SU-DHL-6 (cell line): ENCODE results near the gene RHCG.

Experiments
- H2AFZ ChIP-seq: fragments of 200-600 bp; sonication (generic); 2 replicates; pipeline ENCODE4 v1.6.1; 2014; ENCODE audit warnings: low read depth, mild to moderate bottlenecking, moderate library complexity, mixed read lengths, antibody characterized with exemption, low read length; ENCODE audit not compliant: severe bottlenecking
- H3F3A ChIP-seq: fragments of 200-600 bp; shearing (Covaris generic); 2 replicates; pipeline ENCODE4 v1.6.0; 2016; ENCODE audit warnings: antibody characterized with exemption, mild to moderate bottlenecking; ENCODE audit not compliant: insufficient read depth
- H3K27ac ChIP-seq: fragments of 200-600 bp; sonication (generic); 2 replicates; pipeline ENCODE4 v1.5.1; 2016; ENCODE audit warnings: low read depth, mild to moderate bottlenecking, low read length, moderate library complexity, mixed read lengths
- H3K27me3 ChIP-seq: fragments of 200-600 bp; sonication (generic), shearing (Covaris generic); 2 replicates; pipeline ENCODE4 v1.6.0; 2014; ENCODE audit warnings: mild to moderate bottlenecking, low read length
- H3K36me3 ChIP-seq: fragments of 200-600 bp; sonication (generic); 2 replicates; pipeline ENCODE4 v1.6.1; 2014; ENCODE audit warnings: mild to moderate bottlenecking, low read length, mixed read lengths
- H3K4me2 ChIP-seq: fragments of 300-600, 200-600 bp; shearing (Covaris generic), sonication (generic); 2 replicates; pipeline ENCODE4 v1.6.0; 2014; ENCODE audit warnings: low read length, low read depth, mild to moderate bottlenecking; ENCODE audit not compliant: poor library complexity, severe bottlenecking
- H3K4me3 ChIP-seq: fragments of 200-600 bp; sonication (generic); 2 replicates; pipeline ENCODE4 v1.5.1; 2014; ENCODE audit warnings: antibody characterized with exemption, low read length, mild to moderate bottlenecking, mixed read lengths; ENCODE audit not compliant: insufficient read depth, poor library complexity, severe bottlenecking
- H3K79me2 ChIP-seq: fragments of 200-600 bp; sonication (generic); 2 replicates; pipeline ENCODE4 v1.6.1; 2014; ENCODE audit warnings: mild to moderate bottlenecking, low read length, moderate library complexity; ENCODE audit not compliant: insufficient read depth
- H3K9ac ChIP-seq: fragments of 200-600 bp; sonication (generic); 2 replicates; pipeline ENCODE4 v1.7.0; 2014; ENCODE audit warnings: mild to moderate bottlenecking, low read length
- H3K9me2 ChIP-seq: fragments of 200-600 bp; sonication (generic); replicated peaks from 2 replicates; pipeline ENCODE4 v1.6.1; 2014; ENCODE audit warnings: low read length; ENCODE audit not compliant: insufficient read depth
- H3K9me3 ChIP-seq: fragments of 200-600 bp; sonication (generic); 2 replicates; pipeline ENCODE4 v1.6.1; 2014; ENCODE audit warnings: low read length, mixed read lengths; ENCODE audit not compliant: insufficient read depth
- H4K20me1 ChIP-seq: fragments of 200-600 bp; sonication (generic); 2 replicates; pipeline ENCODE4 v1.6.1; 2014; ENCODE audit warnings: low read depth, mild to moderate bottlenecking, antibody characterized with exemption, low read length, moderate library complexity, mixed read lengths
- CTCF ChIP-seq: fragments of 200-600 bp; sonication (generic); IDR thresholded peaks from one replicate; pipeline ENCODE4 v1.5.1; 2017; ENCODE audit warnings: antibody characterized with exemption, mild to moderate bottlenecking, low read length, moderate library complexity; ENCODE audit not compliant: insufficient read depth, poor library complexity, severe bottlenecking
- EZH2phosphoT487 ChIP-seq: fragments of 200-600 bp; sonication (generic), shearing (Covaris generic); conservative IDR thresholded peaks from 2 replicates; pipeline ENCODE4 v1.6.1; 2018; ENCODE audit warnings: mild to moderate bottlenecking, antibody characterized with exemption, low read length, moderate library complexity, mixed read lengths

Gene RHCG

GRCh38 chr15:89492111-89492641 is 4.2 kb downstream of the RHCG start:
- TF ChIP-seq CTCF (peak; percentile 33), EZH2phosphoT487 (no peak)

GRCh38 chr15:89490814-89491315 is 5.5 kb downstream of the RHCG start:
- TF ChIP-seq EZH2phosphoT487 (no peak), CTCF (no peak)
- no peaks in the 10 kb centered on the region for H3K27me3 ChIP-seq

More at GRCh38 chr15:89492111-89492641, 4.2 kb downstream of the RHCG start:
- Histone ChIP-seq H2AFZ (no peak overlapping the region), H3K36me3 (no peaks in the 10 kb centered on the region), H3K27ac (no peak overlapping the region), H3K4me2 (no peak overlapping the region), H3K27me3 (no peaks in the 10 kb centered on the region), H3K79me2 (no peaks in the 10 kb centered on the region), H3F3A (no peaks in the 10 kb centered on the region), H3K9me2 (no peaks in the 10 kb centered on the region), H3K4me3 (no peak overlapping the region), H4K20me1 (no peaks in the 10 kb centered on the region), H3K9me3 (no peaks in the 10 kb centered on the region), H3K9ac (no peak overlapping the region)

GRCh38 chr15:89490081-89490813 is 6.1 kb downstream of the RHCG start:
- H3K27me3 ChIP-seq = no peaks in the 10 kb centered on the region
- no peaks in the 10 kb centered on the region for H3K9me3 ChIP-seq
- H3F3A ChIP-seq = no peaks in the 10 kb centered on the region
- H3K4me2 ChIP-seq = no peak overlapping the region
- H4K20me1 ChIP-seq = no peaks in the 10 kb centered on the region
- no peaks in the 10 kb centered on the region for H3K36me3 ChIP-seq
- H3K4me3 ChIP-seq = no peak overlapping the region
- TF ChIP-seq EZH2phosphoT487 = no peak
- H2AFZ ChIP-seq = no peak overlapping the region
- H3K9me2 ChIP-seq = no peaks in the 10 kb centered on the region
- H3K79me2 ChIP-seq = no peaks in the 10 kb centered on the region
- no peak overlapping the region for H3K27ac ChIP-seq
- no peak overlapping the region for H3K9ac ChIP-seq

More at GRCh38 chr15:89490814-89491315, 5.5 kb downstream of the RHCG start:
- Histone ChIP-seq H4K20me1 (no peaks in the 10 kb centered on the region), H3K36me3 (no peaks in the 10 kb centered on the region), H3K9me2 (no peaks in the 10 kb centered on the region), H3F3A (no peaks in the 10 kb centered on the region), H2AFZ (no peak overlapping the region), H3K79me2 (no peaks in the 10 kb centered on the region), H3K9ac (no peak overlapping the region), H3K27ac (no peak overlapping the region), H3K9me3 (no peaks in the 10 kb centered on the region), H3K4me3 (no peak overlapping the region), H3K4me2 (no peak overlapping the region)

- no peaks in the 10 kb centered on the region for H3K9me2 ChIP-seq
- no peak overlapping the region for H3K9ac ChIP-seq
- no peak overlapping the region for H3K27ac ChIP-seq
- no peaks in the 10 kb centered on the region for H3F3A ChIP-seq
- H3K27me3 ChIP-seq = no peaks in the 10 kb centered on the region
- H3K79me2 ChIP-seq = no peaks in the 10 kb centered on the region
- TF ChIP-seq EZH2phosphoT487 (no peak), CTCF (no peak)
- no peak overlapping the region for H3K4me2 ChIP-seq
- no peaks in the 10 kb centered on the region for H4K20me1 ChIP-seq
- H2AFZ ChIP-seq = no peak overlapping the region
- H3K36me3 ChIP-seq = no peaks in the 10 kb centered on the region
- H3K4me3 ChIP-seq = no peak overlapping the region
- H3K9me3 ChIP-seq = no peaks in the 10 kb centered on the region
These were observed 7.0 kb downstream of the RHCG start for GRCh38 chr15:89489376-89489775.
